Activated naive CD8-positive, alpha-beta T cell treated with anti-CD3 and anti-CD28 coated beads, Interleukin-2, amount 50 U/mL, for 24 hours (primary cell): Measurements from ENCODE around the gene NGRN.

Experiments
- ATAC-seq: fragments of 150-1000 bp; cut with Tn5 transposase; one replicate; pipeline ENCODE4 v1.10.0; 2021
- DNase-seq: peaks from one replicate; pipeline ENCODE4 v3.0.0; 2021
- H3K27ac Mint-ChIP-seq: one replicate; pipeline ENCODE4 v1.8.0; 2021; ENCODE audit warnings: mild to moderate bottlenecking, mixed read lengths
- H3K27me3 Mint-ChIP-seq: one replicate; pipeline ENCODE4 v1.8.0; 2021; ENCODE audit warnings: mixed read lengths
- H3K36me3 Mint-ChIP-seq: one replicate; pipeline ENCODE4 v1.8.0; 2021; ENCODE audit warnings: low read depth, mixed read lengths
- H3K4me1 Mint-ChIP-seq: one replicate; pipeline ENCODE4 v1.8.0; 2021; ENCODE audit warnings: mixed read lengths
- H3K4me3 Mint-ChIP-seq: one replicate; pipeline ENCODE4 v1.8.0; 2021; ENCODE audit warnings: mild to moderate bottlenecking, moderate library complexity, mixed read lengths
- H3K9me3 Mint-ChIP-seq: one replicate; pipeline ENCODE4 v1.8.0; 2021; ENCODE audit warnings: mixed read lengths

NGRN gene

DNA sequence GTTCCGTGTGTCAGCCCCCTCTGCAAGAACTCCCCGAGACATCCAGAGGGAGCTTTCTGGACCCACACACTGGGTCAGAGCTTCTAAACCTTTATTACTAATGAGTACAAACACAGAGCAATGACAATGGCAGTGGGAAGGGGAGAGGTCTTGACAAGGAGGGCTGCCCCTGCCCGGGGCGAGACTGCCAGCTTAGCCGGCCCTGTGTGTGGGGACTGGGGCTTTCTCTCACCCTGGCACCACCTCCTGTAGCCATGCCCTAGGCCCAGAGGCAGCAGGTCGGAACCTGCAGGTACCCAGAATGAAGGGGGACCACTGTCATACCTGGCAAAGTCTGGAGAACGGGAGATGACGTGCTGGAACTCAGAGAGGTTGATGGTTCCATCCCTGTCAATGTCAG is 34.9 kb upstream of the NGRN start:
- Mint-ChIP-seq H3K9me3 (no peaks in the 10 kb centered on the region), H3K36me3 (peaks cover 30% of the 10 kb centered on the region), H3K27me3 (no peaks in the 10 kb centered on the region), H3K4me3 (peak overlapping the region; percentile 93), H3K4me1 (peaks cover 44% of the 10 kb centered on the region), H3K27ac (peak overlapping the region; percentile 97)
- ATAC-seq (no peak), DNase-seq (no peak)

DNA sequence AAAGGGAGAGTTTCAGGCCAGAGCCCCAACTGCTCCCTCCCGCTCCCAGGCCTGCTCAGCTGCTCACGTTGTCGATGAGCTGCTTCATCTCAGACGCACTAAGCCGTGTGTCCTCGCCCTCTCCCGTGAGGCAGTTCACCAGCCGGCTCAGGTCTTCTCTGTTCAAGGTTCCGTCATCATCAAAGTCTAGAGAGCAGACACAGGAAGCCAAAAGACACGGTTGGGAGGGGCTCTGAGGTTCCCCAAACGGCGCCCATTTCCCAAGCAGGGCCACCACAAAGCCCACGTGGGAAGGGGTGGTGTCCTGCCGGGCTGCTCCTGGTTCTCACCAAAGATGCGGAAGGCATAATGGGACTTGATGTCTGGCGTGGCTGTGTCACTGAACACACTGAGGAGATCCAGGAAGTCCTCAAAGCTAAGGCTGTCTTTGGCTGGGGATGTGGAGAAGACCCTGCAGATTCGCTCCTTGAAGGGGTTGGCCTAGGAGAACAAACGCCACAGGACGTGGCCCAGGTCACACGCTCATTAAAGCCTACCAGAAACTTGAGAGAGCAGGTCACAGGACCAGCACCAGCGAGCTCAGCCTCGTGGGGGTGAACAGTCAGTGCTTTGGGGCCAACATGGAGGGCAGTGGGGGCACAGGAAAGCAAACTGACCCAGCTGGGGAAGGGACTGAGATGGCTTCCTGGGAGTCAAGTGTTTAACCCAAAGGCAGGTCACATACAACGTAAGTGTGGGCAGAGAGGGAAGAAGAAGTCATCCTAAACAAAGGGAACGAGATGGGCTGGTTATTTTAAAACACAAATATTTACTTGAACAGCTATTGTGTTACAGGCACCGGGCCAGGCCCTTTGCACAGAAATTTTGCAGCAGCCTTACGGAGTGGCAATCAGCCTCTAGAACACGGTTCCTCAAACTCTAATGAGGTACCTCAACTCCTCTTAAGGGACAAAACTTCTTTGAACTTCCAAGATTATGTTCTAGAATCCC is 34.1 kb upstream of the NGRN start:
- H3K4me1 Mint-ChIP-seq, result peaks cover 44% of the 10 kb centered on the region
- H3K9me3 Mint-ChIP-seq, result no peaks in the 10 kb centered on the region
- peak overlapping the region; percentile 93 for H3K4me3 Mint-ChIP-seq
- peak; percentile 70 for DNase-seq
- H3K27ac Mint-ChIP-seq, result peak overlapping the region; percentile 97
- no peaks in the 10 kb centered on the region for H3K27me3 Mint-ChIP-seq
- H3K36me3 Mint-ChIP-seq, result peaks cover 33% of the 10 kb centered on the region
- ATAC-seq, result peak; percentile 40

DNA sequence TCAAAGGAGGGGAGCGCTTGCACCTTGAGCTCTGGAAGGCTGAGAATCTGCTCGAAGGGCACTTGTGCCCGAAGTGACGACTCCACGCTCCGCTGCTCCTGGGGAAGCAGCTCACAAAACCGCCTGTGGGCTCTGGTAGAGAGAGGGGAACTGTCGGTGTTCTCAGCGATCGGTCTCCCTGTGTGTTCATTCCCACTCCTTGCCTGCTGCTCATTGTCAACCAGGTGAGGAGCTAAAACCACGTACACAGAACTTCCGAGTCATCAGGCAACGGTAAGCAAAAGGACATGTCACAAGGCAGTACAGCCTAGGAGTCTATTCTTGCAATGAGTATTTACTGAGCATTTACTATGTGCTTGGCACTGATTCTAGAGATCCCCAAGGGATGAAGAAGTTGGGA is 33.3 kb upstream of the NGRN start:
- Mint-ChIP-seq H3K4me3 (peak overlapping the region; percentile 93), H3K27me3 (no peaks in the 10 kb centered on the region), H3K9me3 (no peaks in the 10 kb centered on the region), H3K27ac (peak overlapping the region; percentile 97), H3K36me3 (peaks cover 33% of the 10 kb centered on the region), H3K4me1 (peaks cover 44% of the 10 kb centered on the region)
- DNase-seq, result no peak
- no peak for ATAC-seq

DNA sequence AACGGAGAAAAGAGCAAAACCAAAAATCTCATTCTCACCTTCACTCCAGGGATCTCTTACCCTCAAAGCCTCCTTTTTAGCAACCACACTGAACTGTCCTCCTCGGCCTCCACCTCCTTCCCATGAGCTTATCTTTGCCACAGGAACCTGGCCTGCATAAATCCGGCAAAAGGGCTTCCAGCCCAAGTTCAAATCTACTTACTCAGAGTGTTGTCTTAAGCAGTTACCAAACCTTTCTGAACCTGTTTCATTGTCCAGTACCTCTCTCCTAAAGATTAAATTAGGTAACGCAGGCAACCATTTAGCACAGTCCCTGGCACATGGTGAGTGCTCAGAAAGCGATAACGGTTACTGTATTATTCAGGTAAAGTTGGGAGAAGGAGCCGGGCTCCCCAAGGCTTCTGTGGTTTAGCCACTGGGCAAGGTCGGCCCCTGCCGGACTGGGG is 32.5 kb upstream of the NGRN start:
- DNase-seq (no peak), ATAC-seq (no peak)
- H3K4me3 Mint-ChIP-seq, result peak overlapping the region; percentile 93
- H3K27me3 Mint-ChIP-seq, result no peaks in the 10 kb centered on the region
- H3K9me3 Mint-ChIP-seq, result no peaks in the 10 kb centered on the region
- peaks cover 35% of the 10 kb centered on the region for H3K36me3 Mint-ChIP-seq
- peaks cover 44% of the 10 kb centered on the region for H3K4me1 Mint-ChIP-seq
- peak overlapping the region; percentile 97 for H3K27ac Mint-ChIP-seq

DNA sequence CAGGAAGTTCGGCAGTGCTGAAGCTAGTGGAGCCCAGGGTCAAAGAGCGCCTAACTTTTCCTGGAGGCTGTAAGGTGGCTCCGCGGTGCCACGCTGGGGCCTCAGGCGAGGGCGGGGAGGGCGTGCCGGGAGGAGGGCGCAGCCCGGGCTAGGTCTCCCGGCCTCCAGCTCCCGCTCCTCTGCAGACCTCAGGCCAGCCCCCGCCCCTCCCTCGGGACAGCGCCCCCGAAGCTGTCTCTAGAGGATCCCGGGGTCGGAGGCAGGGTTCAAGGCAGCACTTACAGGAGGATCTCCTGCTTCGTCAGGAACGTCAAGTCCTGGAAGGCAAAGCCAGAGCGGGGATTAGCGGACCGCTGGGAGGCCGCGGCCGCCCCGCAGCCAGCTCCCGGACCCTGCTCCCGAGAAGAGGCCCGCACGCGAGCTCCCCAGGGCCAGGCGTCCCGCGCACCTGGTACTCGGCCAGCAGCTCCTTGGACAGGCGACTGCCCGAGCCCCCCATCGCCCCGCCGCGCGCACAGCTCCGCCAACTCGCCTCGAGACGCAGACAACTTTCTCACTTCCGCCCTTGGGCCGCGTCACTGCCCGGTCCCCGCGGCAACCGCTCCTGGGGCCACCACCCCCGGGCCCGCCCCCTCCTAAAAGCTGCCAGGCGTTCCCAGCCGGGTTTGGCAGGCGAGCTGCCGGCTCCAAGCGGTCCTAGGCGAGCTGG is 31.9 kb upstream of the NGRN start, which contains the start of gene CIB1:
TSS of gene CIB1 (minus strand) at position 555 of the 709 bp plus-strand sequence. CDS start at position 499, 56 bp downstream.
- peak; percentile 91 for ATAC-seq
- peak; percentile 97 for DNase-seq
- Mint-ChIP-seq H3K4me3 (peak within 1 kb of the TSS; percentile 93), H3K27me3 (no peaks in the 10 kb centered on the region), H3K9me3 (no peaks in the 10 kb centered on the region), H3K4me1 (peaks cover 44% of the 10 kb centered on the region), H3K27ac (peak within 1 kb of the TSS; percentile 97), H3K36me3 (peaks cover 40% of the 10 kb centered on the region)

DNA sequence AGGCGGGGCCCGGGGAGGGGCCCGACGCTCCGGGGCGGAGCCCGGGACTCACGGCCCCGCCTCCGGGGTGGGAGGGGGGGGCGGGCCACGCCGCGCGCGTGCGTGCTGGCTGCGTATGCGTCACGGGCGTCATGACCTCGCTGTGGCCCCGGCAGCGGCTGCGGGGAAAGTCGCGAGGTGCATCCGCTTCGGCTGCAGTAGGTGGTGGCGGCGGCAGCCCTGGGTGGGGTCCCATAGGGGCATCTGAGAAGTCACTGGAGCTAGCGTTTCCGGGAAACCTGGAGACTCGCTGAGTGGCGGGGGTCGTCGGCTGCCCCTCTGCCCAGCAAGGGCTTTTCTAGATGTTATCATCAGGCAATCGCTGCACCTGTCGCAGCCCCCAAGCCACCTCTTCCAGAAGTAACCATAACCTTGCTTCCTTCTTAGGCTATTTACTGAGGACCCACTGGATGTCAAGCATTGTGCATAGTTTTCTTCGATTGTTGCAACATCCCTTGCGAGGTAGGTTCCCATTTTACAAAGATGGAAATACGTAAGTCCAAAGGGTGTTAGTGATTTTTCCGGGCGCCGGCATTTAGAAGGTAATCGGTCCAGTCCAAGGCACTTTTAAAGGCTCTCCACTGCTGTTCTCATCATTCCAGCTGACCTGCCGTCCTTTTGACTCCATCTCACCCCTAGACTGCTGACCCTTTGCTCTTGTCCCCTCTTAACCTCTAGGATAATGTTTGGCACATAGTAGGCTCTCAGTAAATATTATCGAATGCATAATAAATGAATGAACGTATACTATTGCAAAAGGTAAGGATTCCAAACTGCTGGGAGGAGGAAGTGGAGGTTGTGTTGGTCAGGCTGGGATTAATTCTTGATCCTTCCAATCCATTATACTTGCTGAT is 31.1 kb upstream of the NGRN start, which contains the start of gene GDPGP1:
TSS of gene GDPGP1 (plus strand) at position 114 of the 893 bp plus-strand sequence. CDS start 6,700 bp downstream, outside the sequence.
- H3K27ac Mint-ChIP-seq, result peak within 1 kb of the TSS; percentile 97
- DNase-seq (no peak), ATAC-seq (peak; percentile 49)
- H3K4me3 Mint-ChIP-seq, result peak within 1 kb of the TSS; percentile 93
- H3K36me3 Mint-ChIP-seq, result peaks cover 37% of the 10 kb centered on the region
- H3K4me1 Mint-ChIP-seq, result peaks cover 44% of the 10 kb centered on the region
- H3K27me3 Mint-ChIP-seq, result no peaks in the 10 kb centered on the region
- H3K9me3 Mint-ChIP-seq, result no peaks in the 10 kb centered on the region

DNA sequence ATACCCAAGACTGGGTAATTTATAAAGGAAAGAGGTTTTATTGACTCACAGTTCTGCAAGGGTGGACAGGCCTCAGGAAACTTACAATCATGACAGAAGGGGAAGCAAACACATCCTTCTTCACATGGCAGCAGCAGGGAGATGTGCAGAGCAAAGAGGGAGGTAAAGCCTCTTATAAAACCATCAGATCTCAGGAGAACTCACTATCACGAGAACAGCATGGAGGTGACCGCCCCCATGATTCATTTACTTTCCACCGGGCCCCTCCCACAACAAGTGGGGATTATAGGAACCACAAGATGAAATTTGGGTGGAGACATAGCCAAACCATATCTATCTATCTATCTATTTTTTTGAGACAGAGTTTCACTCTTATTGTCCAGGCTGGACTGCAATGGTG is 26.1 kb upstream of the NGRN start:
- no peak for DNase-seq

DNA sequence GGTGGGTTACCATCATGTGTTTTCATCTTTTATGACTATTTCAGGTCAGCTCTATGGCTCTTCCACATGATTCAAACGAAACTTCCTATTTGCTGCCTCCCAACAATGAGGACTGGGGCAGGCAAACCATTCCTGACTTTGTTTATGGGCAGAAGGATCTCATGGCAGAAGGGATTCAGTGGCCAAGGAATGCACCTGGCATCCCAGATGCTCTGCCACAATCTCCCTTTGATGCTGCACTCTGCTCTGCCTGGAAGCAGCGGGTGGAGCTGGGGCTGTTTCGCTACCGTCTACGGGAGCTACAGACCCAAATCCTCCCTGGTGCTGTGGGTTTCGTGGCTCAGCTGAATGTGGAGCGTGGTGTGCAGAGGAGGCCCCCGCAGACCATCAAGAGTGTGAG is 24.6 kb upstream of the NGRN start:
- DNase-seq (no peak), ATAC-seq (no peak)
- Mint-ChIP-seq H3K4me1 (peaks cover 4% of the 10 kb centered on the region), H3K9me3 (no peaks in the 10 kb centered on the region), H3K27me3 (no peaks in the 10 kb centered on the region), H3K36me3 (peaks cover 14% of the 10 kb centered on the region), H3K4me3 (no peak overlapping the region), H3K27ac (no peak overlapping the region)

More for the DNA sequence above, 26.1 kb upstream of the NGRN start:
- Mint-ChIP-seq H3K9me3 (no peaks in the 10 kb centered on the region), H3K27me3 (no peaks in the 10 kb centered on the region), H3K36me3 (peaks cover 14% of the 10 kb centered on the region), H3K4me3 (no peak overlapping the region), H3K27ac (peak overlapping the region; percentile 6), H3K4me1 (peaks cover 13% of the 10 kb centered on the region)
- ATAC-seq, result no peak

DNA sequence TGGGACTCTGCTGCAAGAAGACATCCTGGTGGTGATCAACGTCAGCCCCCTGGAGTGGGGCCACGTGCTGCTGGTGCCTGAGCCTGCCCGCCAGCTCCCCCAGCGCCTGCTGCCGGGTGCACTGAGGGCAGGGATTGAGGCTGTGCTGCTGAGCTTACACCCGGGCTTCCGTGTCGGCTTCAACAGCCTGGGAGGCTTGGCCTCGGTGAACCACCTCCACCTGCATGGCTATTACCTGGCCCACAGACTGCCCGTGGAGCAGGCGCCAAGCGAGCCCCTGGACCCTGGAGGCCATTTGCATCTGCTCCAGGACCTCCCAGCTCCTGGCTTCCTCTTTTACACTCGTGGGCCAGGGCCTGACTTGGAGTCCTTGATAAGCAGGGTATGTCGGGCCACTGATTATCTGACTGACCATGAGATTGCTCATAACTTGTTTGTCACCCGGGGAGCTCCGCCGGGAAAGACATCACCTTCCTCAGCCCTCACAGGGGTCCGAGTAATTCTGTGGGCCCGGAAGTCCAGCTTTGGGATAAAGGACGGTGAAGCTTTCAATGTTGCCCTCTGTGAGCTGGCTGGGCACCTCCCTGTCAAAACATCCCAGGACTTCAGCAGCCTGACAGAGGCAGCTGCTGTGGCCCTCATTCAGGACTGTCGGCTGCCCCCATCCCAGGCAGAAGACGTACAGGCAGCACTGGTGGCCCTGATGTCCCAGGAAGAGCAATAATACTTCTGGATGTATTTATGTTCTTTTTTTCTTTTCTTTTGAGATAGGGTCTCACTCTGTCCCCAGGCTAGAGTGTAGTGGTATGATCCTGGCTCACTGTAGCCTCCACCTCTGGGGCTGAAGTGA is 23.9 kb upstream of the NGRN start:
- H3K4me1 Mint-ChIP-seq, result peaks cover 4% of the 10 kb centered on the region
- H3K36me3 Mint-ChIP-seq, result peaks cover 11% of the 10 kb centered on the region
- ATAC-seq (no peak), DNase-seq (no peak)
- no peaks in the 10 kb centered on the region for H3K9me3 Mint-ChIP-seq
- no peak overlapping the region for H3K4me3 Mint-ChIP-seq
- H3K27ac Mint-ChIP-seq, result no peak overlapping the region
- no peaks in the 10 kb centered on the region for H3K27me3 Mint-ChIP-seq

DNA sequence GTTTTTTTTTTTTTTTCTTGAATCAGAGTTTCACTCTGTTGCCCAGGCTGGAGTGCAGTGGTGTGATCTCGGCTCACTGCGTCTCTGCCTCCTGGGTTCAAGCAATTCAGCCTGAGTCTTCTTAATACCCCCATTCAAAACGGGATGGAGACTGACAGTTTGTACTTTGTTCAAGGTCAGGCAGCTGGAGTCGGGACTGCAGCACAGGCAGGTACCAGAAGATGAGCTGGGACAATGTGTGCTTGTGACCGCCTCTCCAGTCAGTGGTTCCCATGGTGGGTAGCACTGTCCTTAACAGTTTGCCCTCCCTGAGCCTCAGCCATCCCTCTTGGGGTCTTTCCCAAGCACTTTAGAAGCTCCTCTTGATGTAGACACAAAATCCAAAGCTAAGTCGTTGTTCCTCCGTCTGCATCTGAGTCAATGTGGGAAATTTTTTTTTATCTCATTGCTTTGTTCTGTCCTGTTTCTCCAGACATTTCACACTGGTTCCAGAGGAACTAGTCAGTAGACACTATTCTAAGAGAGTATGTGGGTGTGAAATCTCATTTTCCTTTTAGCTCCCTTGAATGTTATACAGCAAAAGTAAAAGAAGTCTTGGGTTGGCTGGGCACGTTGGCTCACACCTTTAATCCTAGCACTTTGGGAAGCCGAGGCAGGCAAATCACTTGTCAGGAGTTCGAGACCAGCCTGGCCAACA is 21.4 kb upstream of the NGRN start:
- H3K9me3 Mint-ChIP-seq, result no peaks in the 10 kb centered on the region
- H3K4me1 Mint-ChIP-seq, result peaks cover 8% of the 10 kb centered on the region
- no peak overlapping the region for H3K4me3 Mint-ChIP-seq
- H3K27me3 Mint-ChIP-seq, result no peaks in the 10 kb centered on the region
- DNase-seq, result no peak
- no peak overlapping the region for H3K27ac Mint-ChIP-seq
- H3K36me3 Mint-ChIP-seq, result no peaks in the 10 kb centered on the region
- no peak for ATAC-seq

DNA sequence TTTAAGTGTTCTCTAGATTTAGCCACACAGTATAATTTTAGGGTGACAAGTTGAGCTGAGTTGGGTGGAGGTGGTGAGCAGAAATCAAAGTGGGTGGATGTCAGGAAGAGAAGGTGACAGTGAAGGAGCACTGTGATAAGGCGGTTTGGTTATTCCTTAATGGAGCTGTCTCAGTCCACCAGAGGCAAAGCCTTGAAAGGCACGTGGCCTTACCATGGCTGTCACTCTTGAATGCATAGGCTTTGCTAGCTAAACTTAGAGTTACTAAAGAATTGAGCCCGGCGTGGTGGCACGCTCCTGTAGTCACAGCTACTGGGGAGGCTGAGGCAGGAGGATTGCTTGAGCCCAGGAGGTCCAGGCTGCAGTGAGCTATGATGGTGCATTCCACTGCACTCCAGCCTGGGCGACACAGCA is 16.7 kb upstream of the NGRN start:
- Mint-ChIP-seq H3K4me1 (peaks cover 13% of the 10 kb centered on the region), H3K36me3 (no peaks in the 10 kb centered on the region), H3K4me3 (peak overlapping the region; percentile 46), H3K9me3 (no peaks in the 10 kb centered on the region), H3K27me3 (no peaks in the 10 kb centered on the region), H3K27ac (no peak overlapping the region)
- no peak for ATAC-seq
- no peak for DNase-seq

DNA sequence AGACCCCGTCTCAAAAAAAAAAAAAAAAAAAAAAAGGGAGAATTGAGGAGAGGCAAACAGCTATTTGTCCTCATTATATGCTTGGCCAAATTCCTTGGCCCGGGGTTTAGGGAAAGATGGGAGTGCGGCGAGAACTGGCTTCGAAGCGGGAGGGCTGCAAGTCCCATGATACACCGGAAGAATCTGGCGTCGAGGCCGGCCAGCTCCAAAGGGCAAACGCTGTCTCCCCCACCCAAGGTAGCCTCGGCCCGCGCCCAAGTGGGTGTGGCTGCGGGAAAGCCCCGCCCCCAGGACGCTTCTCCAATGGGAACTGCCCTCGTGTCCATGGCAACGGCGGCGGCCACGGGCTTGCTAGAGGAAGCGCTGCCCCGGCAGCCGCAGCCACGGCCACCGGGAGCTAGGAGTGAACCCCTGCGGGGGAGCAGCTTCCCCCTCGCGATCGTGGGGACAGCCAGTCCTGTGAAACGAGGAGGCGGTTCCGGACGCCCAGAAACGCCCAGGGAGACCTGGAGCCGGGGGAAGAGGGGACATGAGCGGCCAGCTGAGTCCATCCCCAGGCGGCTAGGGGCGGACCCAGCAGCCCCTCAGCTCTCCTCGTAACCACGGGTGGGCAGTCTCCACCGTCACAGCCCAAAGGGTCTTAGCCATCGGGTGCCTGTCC is 16.1 kb upstream of the NGRN start, which contains the start of gene TTLL13:
TSS of gene TTLL13 (plus strand) at position 354 of the 661 bp plus-strand sequence. CDS start 1,075 bp downstream, outside the sequence.
- Mint-ChIP-seq H3K36me3 (no peaks in the 10 kb centered on the region), H3K27me3 (no peaks in the 10 kb centered on the region), H3K4me1 (peaks cover 13% of the 10 kb centered on the region), H3K27ac (no peak within 1 kb of the TSS), H3K9me3 (no peaks in the 10 kb centered on the region), H3K4me3 (peak within 1 kb of the TSS; percentile 46)
- ATAC-seq (peak; percentile 76), DNase-seq (peak; percentile 90)
